CD14-positive monocyte (primary cell): ENCODE data around the gene ZBED2. TPM values are rescaled to one million over a fixed set of nuclear protein-coding genes. Genes with fewer than 3 reads are reported as not detected.

ENCODE experiments used
- DNase-seq, 3 donors: peaks; one replicate each; pipeline ENCODE4 v3.0.0-alpha.2; 2011 to 2022
- H2AFZ ChIP-seq: 2 replicates; pipeline ENCODE4 v1.6.0; 2012; ENCODE audit warnings: mild to moderate bottlenecking, low read depth, low read length, inconsistent platforms; ENCODE audit not compliant: insufficient read depth, poor library complexity, severe bottlenecking
- H3K27ac ChIP-seq, 2 donors: 1 replicate in 1 of 2; 2 replicates in 1 of 2; pipeline ENCODE4 v1.5.1; 2012 to 2013; ENCODE audit warnings: low read length in 2 of 2, control low read depth in 1 of 2, inconsistent platforms in 1 of 2, low read depth in 1 of 2, mild to moderate bottlenecking in 1 of 2
- H3K27me3 ChIP-seq, 2 donors: one replicate each; pipeline versions ENCODE4 v1.6.0 to v1.6.1; 2011 to 2013; ENCODE audit warnings: low read length in 2 of 2; ENCODE audit not compliant: control insufficient read depth in 2 of 2, insufficient read depth in 2 of 2
- H3K36me3 ChIP-seq, 2 donors: replicated peaks in 1 of 2; 1 replicate in 1 of 2; 2 replicates in 1 of 2; pipeline versions ENCODE4 v1.5.1 to v1.6.1; 2012 to 2013; ENCODE audit warnings: low read length in 2 of 2, control low read depth in 1 of 2, inconsistent platforms in 1 of 2, mild to moderate bottlenecking in 1 of 2; ENCODE audit not compliant: insufficient read depth in 2 of 2, control insufficient read depth in 1 of 2
- H3K4me1 ChIP-seq, 2 donors: 1 replicate in 1 of 2; 2 replicates in 1 of 2; pipeline versions ENCODE4 v1.5.1 to v1.6.1; 2012 to 2013; ENCODE audit warnings: low read length in 2 of 2, control low read depth in 1 of 2, inconsistent platforms in 1 of 2, mild to moderate bottlenecking in 1 of 2, moderate library complexity in 1 of 2; ENCODE audit not compliant: insufficient read depth in 2 of 2, control insufficient read depth in 1 of 2
- H3K4me2 ChIP-seq: replicated peaks from 2 replicates; pipeline ENCODE3; 2012; ENCODE audit warnings: low read length, moderate library complexity, mild to moderate bottlenecking; ENCODE audit not compliant: poor library complexity, severe bottlenecking; ENCODE audit errors: extremely low read depth
- H3K4me3 ChIP-seq, 3 experiments: fragments of 200-600 bp in 1 of 3; sonication (generic) in 1 of 3; replicated peaks in 1 of 3; 1 replicate in 2 of 3; 2 replicates in 1 of 3; pipeline ENCODE4 v1.5.1; 2011 to 2013; ENCODE audit warnings: low read length in 3 of 3, mild to moderate bottlenecking in 3 of 3, control low read depth in 2 of 3, low read depth in 2 of 3, inconsistent platforms in 1 of 3, moderate library complexity in 1 of 3
- H3K79me2 ChIP-seq: 2 replicates; pipeline ENCODE4 v1.6.0; 2012; ENCODE audit warnings: mild to moderate bottlenecking, control low read depth, inconsistent platforms, low read length, moderate library complexity; ENCODE audit not compliant: insufficient read depth
- H3K9ac ChIP-seq: 2 replicates; pipeline ENCODE4 v1.6.0; 2017; ENCODE audit warnings: low read length, mild to moderate bottlenecking; ENCODE audit not compliant: insufficient read depth, poor library complexity, severe bottlenecking
- H3K9me3 ChIP-seq, 2 donors: replicated peaks in 1 of 2; 1 replicate in 1 of 2; 2 replicates in 1 of 2; pipeline versions ENCODE4 v1.5.1 to v1.6.1; 2012 to 2013; ENCODE audit warnings: low read length in 2 of 2, control low read depth in 1 of 2; ENCODE audit not compliant: control insufficient read depth in 1 of 2, insufficient read depth in 1 of 2
- H4K20me1 ChIP-seq: 2 replicates; pipeline ENCODE4 v1.6.0; 2012; ENCODE audit warnings: mild to moderate bottlenecking, low read length, control low read depth, moderate library complexity; ENCODE audit not compliant: insufficient read depth
- H3K27ac Mint-ChIP-seq, 7 donors: one replicate each; pipeline ENCODE4 v1.8.0; 2020; ENCODE audit warnings: mild to moderate bottlenecking in 7 of 7, mixed read lengths in 7 of 7, moderate library complexity in 6 of 7, inconsistent platforms in 2 of 7
- H3K27me3 Mint-ChIP-seq, 3 donors: one replicate each; pipeline ENCODE4 v1.8.0; 2021 to 2022; ENCODE audit warnings: low read depth in 3 of 3, mild to moderate bottlenecking in 3 of 3, mixed read lengths in 3 of 3, moderate library complexity in 3 of 3, inconsistent platforms in 1 of 3
- H3K36me3 Mint-ChIP-seq, 2 donors: one replicate each; pipeline ENCODE4 v1.8.0; 2020; ENCODE audit warnings: mixed read lengths in 2 of 2, inconsistent platforms in 1 of 2, mild to moderate bottlenecking in 1 of 2
- H3K4me1 Mint-ChIP-seq: one replicate; pipeline ENCODE4 v1.8.0; 2020; ENCODE audit warnings: mild to moderate bottlenecking, mixed read lengths
- H3K4me3 Mint-ChIP-seq, 2 donors: one replicate each; pipeline ENCODE4 v1.8.0; 2020; ENCODE audit warnings: mild to moderate bottlenecking in 2 of 2, mixed read lengths in 2 of 2, moderate library complexity in 1 of 2
- H3K9me3 Mint-ChIP-seq, 7 donors: one replicate each; pipeline ENCODE4 v1.8.0; 2020 to 2022; ENCODE audit warnings: mixed read lengths in 7 of 7, mild to moderate bottlenecking in 6 of 7, moderate library complexity in 6 of 7, inconsistent platforms in 2 of 7
- CTCF ChIP-seq: fragments of 200-600 bp; IDR thresholded peaks from one replicate; pipeline ENCODE4 v1.8.0; 2022; ENCODE audit warnings: antibody characterized with exemption, mild to moderate bottlenecking
- WGBS: methylation state at CpG from one replicate; pipeline ENCODE4 v1.1.5; 2013; ENCODE audit warnings: missing lambda C conversion rate; ENCODE audit not compliant: insufficient coverage; 5-methylcytosine and 5-hydroxymethylcytosine counted together
- intact Hi-C, 2 donors: fragments of 100-400 bp; cut with micrococcal nuclease; formaldehyde crosslinking; loops; one replicate each; pipeline versions ENCODE4 v1.15.0 to v1.15.1; 2023
- polyA plus RNA-seq, 3 donors: library from polyadenylated mRNA; depleted of rRNA in 1 of 3; unstranded in 2 of 3; stranded (reverse) in 1 of 3; fragments of 300-500 nt in 2 of 3; fragments of >200 nt in 1 of 3; fragmentation: Illumina TruSeq in 2 of 3; gene quantifications; 1 replicate in 2 of 3; 2 replicates in 1 of 3; pipeline ENCODE4 v1.2.3, GENCODE V29; 2012 to 2021

Gene ZBED2
- polyA plus RNA-seq, 3 donors = not detected

- no peak for DNase-seq
- H3K27ac ChIP-seq = no peak overlapping the region
- Mint-ChIP-seq H3K9me3 (peaks cover 5 to 15% (median 9%) of the 10 kb centered on the region in 7 donors), H3K36me3 (no peaks in the 10 kb centered on the region), H3K27ac (no peak overlapping the region), H3K27me3 (peaks cover 0 to 3% (median 2%) of the 10 kb centered on the region in 3 donors), H3K4me1 (peaks cover 3% of the 10 kb centered on the region), H3K4me3 (no peak overlapping the region)
- intact Hi-C loops = no loop called here
- no peak for TF ChIP-seq CTCF
- H2AFZ ChIP-seq = no peak overlapping the region
- 4% methylated on average over 2 of the region's 3 CpGs for WGBS
- H3K9me3 ChIP-seq = peaks cover 0 to 18% of the 10 kb centered on the region in 2 donors
- no peak overlapping the region for H3K9ac ChIP-seq
- H4K20me1 ChIP-seq = no peaks in the 10 kb centered on the region
- no peak overlapping the region for H3K4me2 ChIP-seq
- H3K4me3 ChIP-seq = no peak overlapping the region
- H3K79me2 ChIP-seq = no peaks in the 10 kb centered on the region
- no peaks in the 10 kb centered on the region for H3K4me1 ChIP-seq
- no peaks in the 10 kb centered on the region for H3K27me3 ChIP-seq
- no peaks in the 10 kb centered on the region for H3K36me3 ChIP-seq
Measured at GRCh38 chr3:111615880-111616279, 20.7 kb upstream of the ZBED2 start.

- Mint-ChIP-seq H3K4me3 (no peak overlapping the region), H3K27me3 (peaks cover 0 to 3% (median 2%) of the 10 kb centered on the region in 3 donors), H3K36me3 (no peaks in the 10 kb centered on the region), H3K9me3 (peaks cover 5 to 15% (median 9%) of the 10 kb centered on the region in 7 donors), H3K27ac (no peak overlapping the region), H3K4me1 (peaks cover 3% of the 10 kb centered on the region)
- Histone ChIP-seq H3K9ac (no peak overlapping the region), H4K20me1 (no peaks in the 10 kb centered on the region), H3K4me3 (no peak overlapping the region), H2AFZ (no peak overlapping the region), H3K4me2 (no peak overlapping the region), H3K79me2 (no peaks in the 10 kb centered on the region), H3K9me3 (peaks cover 0 to 18% of the 10 kb centered on the region in 2 donors), H3K27me3 (no peaks in the 10 kb centered on the region), H3K36me3 (no peaks in the 10 kb centered on the region), H3K27ac (no peak overlapping the region), H3K4me1 (no peaks in the 10 kb centered on the region)
- no peak for TF ChIP-seq CTCF
- 100% methylated on average over 1 of the region's 1 CpG for WGBS
- intact Hi-C loops = no loop called here
- DNase-seq = no peak
Measured at GRCh38 chr3:111613294-111613693, 18.1 kb upstream of the ZBED2 start.
